ENCODE results near the gene STARD10. TPM values are rescaled to one million over a fixed set of nuclear protein-coding genes. Genes with fewer than 3 reads are reported as not detected.

Gene STARD10
- total RNA-seq, 6 experiments from 2014 or later: 282 to 525 (median 330) TPM

GRCh38 chr11:72826942-72827480, 33.2 kb upstream of the STARD10 start:
- DNase-seq (no peak), ATAC-seq (no peak)
- H3K9me3 ChIP-seq: no peaks in the 10 kb centered on the region
- H3K36me3 ChIP-seq: no peaks in the 10 kb centered on the region
- H3K4me3 ChIP-seq: no peak overlapping the region
- H3K27ac ChIP-seq: peak overlapping the region in 1 of 3 donors; percentile 36
- no peak for TF ChIP-seq CTCF (IDR thresholded peaks at IDR 0.05)
- no peak for TF ChIP-seq POLR2A (IDR thresholded peaks at IDR 0.05)
- WGBS (ENCODE audit: insufficient coverage, low coverage, low lambda C conversion rate, missing lambda C conversion rate): 93% methylated on average over 4 of the region's 8 CpGs
- peaks cover 0 to 19% (median 7%) of the 10 kb centered on the region in 4 donors for H3K4me1 ChIP-seq
- intact Hi-C loops (cut with DNase I): no loop called here
- H3K27me3 ChIP-seq: no peaks in the 10 kb centered on the region

- ATAC-seq (no peak), DNase-seq (no peak)
- Histone ChIP-seq H3K9me3 (no peaks in the 10 kb centered on the region), H3K36me3 (no peaks in the 10 kb centered on the region), H3K27ac (no peak overlapping the region), H3K4me1 (peaks cover 0 to 20% (median 9%) of the 10 kb centered on the region in 4 donors), H3K27me3 (no peaks in the 10 kb centered on the region), H3K4me3 (no peak overlapping the region)
- no peak for TF ChIP-seq POLR2A (IDR thresholded peaks at IDR 0.05)
- no peak for TF ChIP-seq CTCF (IDR thresholded peaks at IDR 0.05)
- no CpG with 5 or more reads among the region's 15 CpGs for whole genome bisulfite sequencing (ENCODE audit: insufficient coverage, low coverage, low lambda C conversion rate, missing lambda C conversion rate)
- intact Hi-C loops (cut with DNase I): no loop called here
These were observed 32.5 kb upstream of the STARD10 start for GRCh38 chr11:72826191-72826941.

GRCh38 chr11:72825661-72826060, 31.8 kb upstream of the STARD10 start:
- ATAC-seq (no peak), DNase-seq (no peak)
- H3K4me3 ChIP-seq: no peak overlapping the region
- TF ChIP-seq CTCF (IDR thresholded peaks at IDR 0.05) (no peak), POLR2A (IDR thresholded peaks at IDR 0.05) (no peak)
- no peak overlapping the region for H3K27ac ChIP-seq
- WGBS (ENCODE audit: insufficient coverage, low coverage, low lambda C conversion rate, missing lambda C conversion rate): no CpG with 5 or more reads among the region's 4 CpGs
- H3K27me3 ChIP-seq: no peaks in the 10 kb centered on the region
- intact Hi-C loops (cut with DNase I): no loop called here
- no peaks in the 10 kb centered on the region for H3K9me3 ChIP-seq
- H3K36me3 ChIP-seq: no peaks in the 10 kb centered on the region
- peaks cover 0 to 24% (median 11%) of the 10 kb centered on the region in 4 donors for H3K4me1 ChIP-seq

- Histone ChIP-seq H3K4me3 (no peak overlapping the region), H3K4me1 (peaks cover 0 to 24% (median 11%) of the 10 kb centered on the region in 4 donors), H3K27me3 (no peaks in the 10 kb centered on the region), H3K27ac (no peak overlapping the region), H3K9me3 (no peaks in the 10 kb centered on the region), H3K36me3 (no peaks in the 10 kb centered on the region)
- TF ChIP-seq POLR2A (IDR thresholded peaks at IDR 0.05) (no peak), CTCF (IDR thresholded peaks at IDR 0.05) (no peak)
- DNase-seq: peak in 1 of 3 donors; percentile 26
- intact Hi-C loops (cut with DNase I): no loop called here
- WGBS (ENCODE audit: insufficient coverage, low coverage, low lambda C conversion rate, missing lambda C conversion rate): 86% methylated on average over 4 of the region's 15 CpGs
- ATAC-seq: no peak
These were observed 31.1 kb upstream of the STARD10 start for GRCh38 chr11:72824811-72825505.
